CD14-positive monocyte (primary cell): ENCODE data around the gene UNC5C. TPM values are rescaled to one million over a fixed set of nuclear protein-coding genes. Genes with fewer than 3 reads are reported as not detected.

Source experiments
- DNase-seq, 3 donors: peaks; one replicate each; pipeline ENCODE4 v3.0.0-alpha.2; 2011 to 2022
- H2AFZ ChIP-seq: 2 replicates; pipeline ENCODE4 v1.6.0; 2012; ENCODE audit warnings: mild to moderate bottlenecking, low read depth, low read length, inconsistent platforms; ENCODE audit not compliant: insufficient read depth, poor library complexity, severe bottlenecking
- H3K27ac ChIP-seq, 2 donors: 1 replicate in 1 of 2; 2 replicates in 1 of 2; pipeline ENCODE4 v1.5.1; 2012 to 2013; ENCODE audit warnings: low read length in 2 of 2, control low read depth in 1 of 2, inconsistent platforms in 1 of 2, low read depth in 1 of 2, mild to moderate bottlenecking in 1 of 2
- H3K27me3 ChIP-seq, 2 donors: one replicate each; pipeline versions ENCODE4 v1.6.0 to v1.6.1; 2011 to 2013; ENCODE audit warnings: low read length in 2 of 2; ENCODE audit not compliant: control insufficient read depth in 2 of 2, insufficient read depth in 2 of 2
- H3K36me3 ChIP-seq, 2 donors: replicated peaks in 1 of 2; 1 replicate in 1 of 2; 2 replicates in 1 of 2; pipeline versions ENCODE4 v1.5.1 to v1.6.1; 2012 to 2013; ENCODE audit warnings: low read length in 2 of 2, control low read depth in 1 of 2, inconsistent platforms in 1 of 2, mild to moderate bottlenecking in 1 of 2; ENCODE audit not compliant: insufficient read depth in 2 of 2, control insufficient read depth in 1 of 2
- H3K4me1 ChIP-seq, 2 donors: 1 replicate in 1 of 2; 2 replicates in 1 of 2; pipeline versions ENCODE4 v1.5.1 to v1.6.1; 2012 to 2013; ENCODE audit warnings: low read length in 2 of 2, control low read depth in 1 of 2, inconsistent platforms in 1 of 2, mild to moderate bottlenecking in 1 of 2, moderate library complexity in 1 of 2; ENCODE audit not compliant: insufficient read depth in 2 of 2, control insufficient read depth in 1 of 2
- H3K4me2 ChIP-seq: replicated peaks from 2 replicates; pipeline ENCODE3; 2012; ENCODE audit warnings: low read length, moderate library complexity, mild to moderate bottlenecking; ENCODE audit not compliant: poor library complexity, severe bottlenecking; ENCODE audit errors: extremely low read depth
- H3K4me3 ChIP-seq, 3 experiments: fragments of 200-600 bp in 1 of 3; sonication (generic) in 1 of 3; replicated peaks in 1 of 3; 1 replicate in 2 of 3; 2 replicates in 1 of 3; pipeline ENCODE4 v1.5.1; 2011 to 2013; ENCODE audit warnings: low read length in 3 of 3, mild to moderate bottlenecking in 3 of 3, control low read depth in 2 of 3, low read depth in 2 of 3, inconsistent platforms in 1 of 3, moderate library complexity in 1 of 3
- H3K79me2 ChIP-seq: 2 replicates; pipeline ENCODE4 v1.6.0; 2012; ENCODE audit warnings: mild to moderate bottlenecking, control low read depth, inconsistent platforms, low read length, moderate library complexity; ENCODE audit not compliant: insufficient read depth
- H3K9ac ChIP-seq: 2 replicates; pipeline ENCODE4 v1.6.0; 2017; ENCODE audit warnings: low read length, mild to moderate bottlenecking; ENCODE audit not compliant: insufficient read depth, poor library complexity, severe bottlenecking
- H3K9me3 ChIP-seq, 2 donors: replicated peaks in 1 of 2; 1 replicate in 1 of 2; 2 replicates in 1 of 2; pipeline versions ENCODE4 v1.5.1 to v1.6.1; 2012 to 2013; ENCODE audit warnings: low read length in 2 of 2, control low read depth in 1 of 2; ENCODE audit not compliant: control insufficient read depth in 1 of 2, insufficient read depth in 1 of 2
- H4K20me1 ChIP-seq: 2 replicates; pipeline ENCODE4 v1.6.0; 2012; ENCODE audit warnings: mild to moderate bottlenecking, low read length, control low read depth, moderate library complexity; ENCODE audit not compliant: insufficient read depth
- H3K27ac Mint-ChIP-seq, 7 donors: one replicate each; pipeline ENCODE4 v1.8.0; 2020; ENCODE audit warnings: mild to moderate bottlenecking in 7 of 7, mixed read lengths in 7 of 7, moderate library complexity in 6 of 7, inconsistent platforms in 2 of 7
- H3K27me3 Mint-ChIP-seq, 3 donors: one replicate each; pipeline ENCODE4 v1.8.0; 2021 to 2022; ENCODE audit warnings: low read depth in 3 of 3, mild to moderate bottlenecking in 3 of 3, mixed read lengths in 3 of 3, moderate library complexity in 3 of 3, inconsistent platforms in 1 of 3
- H3K36me3 Mint-ChIP-seq, 2 donors: one replicate each; pipeline ENCODE4 v1.8.0; 2020; ENCODE audit warnings: mixed read lengths in 2 of 2, inconsistent platforms in 1 of 2, mild to moderate bottlenecking in 1 of 2
- H3K4me1 Mint-ChIP-seq: one replicate; pipeline ENCODE4 v1.8.0; 2020; ENCODE audit warnings: mild to moderate bottlenecking, mixed read lengths
- H3K4me3 Mint-ChIP-seq, 2 donors: one replicate each; pipeline ENCODE4 v1.8.0; 2020; ENCODE audit warnings: mild to moderate bottlenecking in 2 of 2, mixed read lengths in 2 of 2, moderate library complexity in 1 of 2
- H3K9me3 Mint-ChIP-seq, 7 donors: one replicate each; pipeline ENCODE4 v1.8.0; 2020 to 2022; ENCODE audit warnings: mixed read lengths in 7 of 7, mild to moderate bottlenecking in 6 of 7, moderate library complexity in 6 of 7, inconsistent platforms in 2 of 7
- WGBS: methylation state at CpG from one replicate; pipeline ENCODE4 v1.1.5; 2013; ENCODE audit warnings: missing lambda C conversion rate; ENCODE audit not compliant: insufficient coverage; 5-methylcytosine and 5-hydroxymethylcytosine counted together
- intact Hi-C, 2 donors: fragments of 100-400 bp; cut with micrococcal nuclease; formaldehyde crosslinking; loops; one replicate each; pipeline versions ENCODE4 v1.15.0 to v1.15.1; 2023
- polyA plus RNA-seq, 3 donors: library from polyadenylated mRNA; depleted of rRNA in 1 of 3; unstranded in 2 of 3; stranded (reverse) in 1 of 3; fragments of 300-500 nt in 2 of 3; fragments of >200 nt in 1 of 3; fragmentation: Illumina TruSeq in 2 of 3; gene quantifications; 1 replicate in 2 of 3; 2 replicates in 1 of 3; pipeline ENCODE4 v1.2.3, GENCODE V29; 2012 to 2021
- TF ChIP-seq, protein P1 (sequence below): fragments of 200-600 bp; IDR thresholded peaks from one replicate; pipeline ENCODE4 v1.8.0; 2022; ENCODE audit warnings: antibody characterized with exemption, mild to moderate bottlenecking

Gene UNC5C
- polyA plus RNA-seq, 3 donors = 0.03 TPM; not detected in 2

DNA sequence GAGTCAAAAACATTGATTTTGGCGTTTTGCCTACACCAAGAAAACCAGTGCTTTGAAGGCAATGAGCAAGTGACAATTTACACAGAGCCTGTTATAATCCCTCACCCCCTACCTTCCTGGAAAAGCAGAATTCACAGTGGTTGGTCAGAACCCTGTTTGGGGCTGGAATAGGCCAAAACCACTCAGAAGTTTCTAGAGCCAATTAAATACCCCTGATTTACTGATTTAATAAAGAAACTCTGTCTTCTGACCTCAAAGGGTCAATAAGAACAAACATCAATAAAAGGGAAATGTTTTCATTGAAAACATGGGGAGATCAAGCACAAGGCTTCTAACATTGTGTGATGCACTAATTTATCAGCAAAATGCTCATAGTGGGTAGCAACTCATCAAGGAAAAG is 116.3 kb downstream of the UNC5C start:
- Histone ChIP-seq H3K9ac (no peak overlapping the region), H3K4me2 (no peak overlapping the region), H3K4me3 (no peak overlapping the region), H4K20me1 (no peaks in the 10 kb centered on the region), H3K36me3 (no peaks in the 10 kb centered on the region), H2AFZ (no peak overlapping the region), H3K9me3 (no peaks in the 10 kb centered on the region), H3K79me2 (no peaks in the 10 kb centered on the region), H3K27ac (no peak overlapping the region), H3K27me3 (no peaks in the 10 kb centered on the region), H3K4me1 (no peaks in the 10 kb centered on the region)
- TF ChIP-seq, protein P1, sequence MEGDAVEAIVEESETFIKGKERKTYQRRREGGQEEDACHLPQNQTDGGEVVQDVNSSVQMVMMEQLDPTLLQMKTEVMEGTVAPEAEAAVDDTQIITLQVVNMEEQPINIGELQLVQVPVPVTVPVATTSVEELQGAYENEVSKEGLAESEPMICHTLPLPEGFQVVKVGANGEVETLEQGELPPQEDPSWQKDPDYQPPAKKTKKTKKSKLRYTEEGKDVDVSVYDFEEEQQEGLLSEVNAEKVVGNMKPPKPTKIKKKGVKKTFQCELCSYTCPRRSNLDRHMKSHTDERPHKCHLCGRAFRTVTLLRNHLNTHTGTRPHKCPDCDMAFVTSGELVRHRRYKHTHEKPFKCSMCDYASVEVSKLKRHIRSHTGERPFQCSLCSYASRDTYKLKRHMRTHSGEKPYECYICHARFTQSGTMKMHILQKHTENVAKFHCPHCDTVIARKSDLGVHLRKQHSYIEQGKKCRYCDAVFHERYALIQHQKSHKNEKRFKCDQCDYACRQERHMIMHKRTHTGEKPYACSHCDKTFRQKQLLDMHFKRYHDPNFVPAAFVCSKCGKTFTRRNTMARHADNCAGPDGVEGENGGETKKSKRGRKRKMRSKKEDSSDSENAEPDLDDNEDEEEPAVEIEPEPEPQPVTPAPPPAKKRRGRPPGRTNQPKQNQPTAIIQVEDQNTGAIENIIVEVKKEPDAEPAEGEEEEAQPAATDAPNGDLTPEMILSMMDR = no peak
- H3K27me3 Mint-ChIP-seq = no peaks in the 10 kb centered on the region
- H3K4me3 Mint-ChIP-seq = no peak overlapping the region
- no peaks in the 10 kb centered on the region for H3K4me1 Mint-ChIP-seq
- WGBS = no CpG with 5 or more reads among the region's 1 CpG
- H3K27ac Mint-ChIP-seq = no peak overlapping the region
- intact Hi-C loops = no loop called here
- H3K9me3 Mint-ChIP-seq = peaks cover 0 to 2% (median 0%) of the 10 kb centered on the region in 7 donors
- no peak for DNase-seq
- no peaks in the 10 kb centered on the region for H3K36me3 Mint-ChIP-seq

DNA sequence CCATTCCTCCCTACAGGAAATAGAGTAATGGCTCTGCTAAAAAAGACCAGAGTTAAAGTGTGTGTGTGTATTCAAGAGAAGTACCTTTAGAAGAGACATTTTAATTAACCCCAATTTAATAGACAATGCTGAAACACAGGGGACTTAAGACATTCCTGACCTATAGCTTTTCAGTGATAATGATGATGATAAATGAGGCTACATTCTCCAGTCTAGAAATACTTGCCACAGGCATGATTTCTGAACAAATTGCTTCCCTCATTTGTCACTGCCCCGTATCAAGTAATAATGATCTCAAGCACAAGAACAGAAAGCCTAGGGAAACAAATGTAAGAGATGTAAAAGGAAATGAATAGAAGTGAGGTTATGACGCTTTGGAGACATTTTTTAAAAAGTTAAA is 117.1 kb downstream of the UNC5C start:
- H3K4me3 Mint-ChIP-seq = no peak overlapping the region
- H3K4me1 Mint-ChIP-seq = no peaks in the 10 kb centered on the region
- no peak overlapping the region for H3K4me3 ChIP-seq
- H3K36me3 Mint-ChIP-seq = no peaks in the 10 kb centered on the region
- WGBS = 89% methylated on average over 1 of the region's 2 CpGs
- H3K9me3 Mint-ChIP-seq = peaks cover 0 to 2% (median 0%) of the 10 kb centered on the region in 7 donors
- H4K20me1 ChIP-seq = no peaks in the 10 kb centered on the region
- H2AFZ ChIP-seq = no peak overlapping the region
- TF ChIP-seq, protein P1 = no peak
- H3K9me3 ChIP-seq = no peaks in the 10 kb centered on the region
- no peaks in the 10 kb centered on the region for H3K36me3 ChIP-seq
- DNase-seq = no peak
- H3K27me3 Mint-ChIP-seq = no peaks in the 10 kb centered on the region
- H3K27ac Mint-ChIP-seq = no peak overlapping the region
- no peak overlapping the region for H3K4me2 ChIP-seq
- H3K4me1 ChIP-seq = no peaks in the 10 kb centered on the region
- H3K27ac ChIP-seq = no peak overlapping the region
- no peaks in the 10 kb centered on the region for H3K79me2 ChIP-seq
- intact Hi-C loops = no loop called here
- H3K27me3 ChIP-seq = no peaks in the 10 kb centered on the region
- H3K9ac ChIP-seq = no peak overlapping the region
